Testis (tissue), 2 donors: Measurements from ENCODE around the gene PAPPA.

Experiments used
- CTCF ChIP-seq, 3 experiments: fragments of 450-650 bp in 2 of 3; fragments of 200-600 bp in 1 of 3; sonication (generic) in 1 of 3; IDR thresholded peaks; one replicate each; pipeline ENCODE4 v1.5.1; 2016 to 2019; ENCODE audit warnings: antibody characterized with exemption in 3 of 3, mild to moderate bottlenecking in 2 of 3, moderate library complexity in 1 of 3
- POLR2A ChIP-seq: fragments of 450-650 bp; IDR thresholded peaks from one replicate; pipeline ENCODE4 v1.6.1; 2017; ENCODE audit warnings: antibody characterized with exemption, mild to moderate bottlenecking, moderate library complexity

- no peak for TF ChIP-seq CTCF (IDR thresholded peaks at IDR 0.05)
- no peak for TF ChIP-seq POLR2A
Measured at GRCh38 chr9:116432051-116432450, 278.5 kb downstream of the PAPPA start.
